ENCODE measurements around the gene ILKAP.
A peak's percentile ranks its signal among the peaks of the same experiment; 100 is the strongest.

ILKAP gene

GRCh38 chr2:238152771-238153688 is 50.5 kb downstream of the ILKAP start:
- Histone ChIP-seq H3K36me3 (ENCODE audit: insufficient read depth, low read length) (no peaks in the 10 kb centered on the region), H3K27me3 (ENCODE audit: insufficient read depth, low read length, poor library complexity) (no peaks in the 10 kb centered on the region), H2AFZ (ENCODE audit: low read depth, low read length) (no peak overlapping the region), H3K79me2 (ENCODE audit: insufficient read depth, low read length) (no peaks in the 10 kb centered on the region), H3K27ac (ENCODE audit: low read length) (no peak overlapping the region), H3K4me2 (ENCODE audit: insufficient read depth, low read length) (no peak overlapping the region), H3K9ac (ENCODE audit: low read depth, low read length) (no peak overlapping the region), H3K9me3 (ENCODE audit: insufficient read depth, low read length, severe bottlenecking) (no peaks in the 10 kb centered on the region), H3K4me3 (ENCODE audit: low read depth in 1 of 2, low read length in 2 of 2) (no peak overlapping the region), H3K4me1 (ENCODE audit: insufficient read depth, low read length) (no peaks in the 10 kb centered on the region), H4K20me1 (ENCODE audit: insufficient read depth, low read length) (no peaks in the 10 kb centered on the region)
- TF ChIP-seq EZH2 (IDR thresholded peaks at IDR 0.05; ENCODE audit: borderline replicate concordance, low read depth, low read length, severe bottlenecking) (no peak), CTCF (IDR thresholded peaks at IDR 0.05; ENCODE audit: borderline replicate concordance, extremely low read depth, low read length, poor library complexity, severe bottlenecking) (peak; percentile 44)
- ATAC-seq (ENCODE audit: insufficient read depth, low read depth) = no peak
- DNase-seq = no peak

- Histone ChIP-seq H2AFZ (ENCODE audit: low read depth, low read length) (no peak overlapping the region), H3K9ac (ENCODE audit: low read depth, low read length) (no peak overlapping the region)
- no peak for TF ChIP-seq EZH2 (IDR thresholded peaks at IDR 0.05; ENCODE audit: borderline replicate concordance, low read depth, low read length, severe bottlenecking)
- no peak for TF ChIP-seq CTCF (IDR thresholded peaks at IDR 0.05; ENCODE audit: borderline replicate concordance, extremely low read depth, low read length, poor library complexity, severe bottlenecking)
These were observed 51.8 kb downstream of the ILKAP start for GRCh38 chr2:238151628-238152235.

GRCh38 chr2:238151205-238151604 is 52.3 kb downstream of the ILKAP start:
- Histone ChIP-seq H3K79me2 (ENCODE audit: insufficient read depth, low read length) (no peaks in the 10 kb centered on the region), H2AFZ (ENCODE audit: low read depth, low read length) (no peak overlapping the region), H4K20me1 (ENCODE audit: insufficient read depth, low read length) (no peaks in the 10 kb centered on the region), H3K4me2 (ENCODE audit: insufficient read depth, low read length) (no peak overlapping the region), H3K4me1 (ENCODE audit: insufficient read depth, low read length) (no peaks in the 10 kb centered on the region), H3K36me3 (ENCODE audit: insufficient read depth, low read length) (no peaks in the 10 kb centered on the region), H3K4me3 (ENCODE audit: low read depth in 1 of 2, low read length in 2 of 2) (no peak overlapping the region), H3K9me3 (ENCODE audit: insufficient read depth, low read length, severe bottlenecking) (no peaks in the 10 kb centered on the region), H3K27me3 (ENCODE audit: insufficient read depth, low read length, poor library complexity) (no peaks in the 10 kb centered on the region), H3K9ac (ENCODE audit: low read depth, low read length) (no peak overlapping the region), H3K27ac (ENCODE audit: low read length) (no peak overlapping the region)
- no peak for DNase-seq
- no peak for TF ChIP-seq EZH2 (IDR thresholded peaks at IDR 0.05; ENCODE audit: borderline replicate concordance, low read depth, low read length, severe bottlenecking)
- TF ChIP-seq CTCF (IDR thresholded peaks at IDR 0.05; ENCODE audit: borderline replicate concordance, extremely low read depth, low read length, poor library complexity, severe bottlenecking) = no peak
- no peak for ATAC-seq (ENCODE audit: insufficient read depth, low read depth)

More at GRCh38 chr2:238151628-238152235, 51.8 kb downstream of the ILKAP start:
- no peaks in the 10 kb centered on the region for H4K20me1 ChIP-seq (ENCODE audit: insufficient read depth, low read length)
- DNase-seq = no peak
- no peak for ATAC-seq (ENCODE audit: insufficient read depth, low read depth)
- no peak overlapping the region for H3K4me2 ChIP-seq (ENCODE audit: insufficient read depth, low read length)
- no peaks in the 10 kb centered on the region for H3K36me3 ChIP-seq (ENCODE audit: insufficient read depth, low read length)
- no peaks in the 10 kb centered on the region for H3K4me1 ChIP-seq (ENCODE audit: insufficient read depth, low read length)
- no peak overlapping the region for H3K4me3 ChIP-seq (ENCODE audit: low read depth in 1 of 2, low read length in 2 of 2)
- no peaks in the 10 kb centered on the region for H3K79me2 ChIP-seq (ENCODE audit: insufficient read depth, low read length)
- no peaks in the 10 kb centered on the region for H3K9me3 ChIP-seq (ENCODE audit: insufficient read depth, low read length, severe bottlenecking)
- H3K27me3 ChIP-seq (ENCODE audit: insufficient read depth, low read length, poor library complexity) = no peaks in the 10 kb centered on the region
- H3K27ac ChIP-seq (ENCODE audit: low read length) = no peak overlapping the region

All from DND-41 (cell line).